ENCODE data around the gene PRDM16. TPM values are rescaled to one million over a fixed set of nuclear protein-coding genes. Genes with fewer than 3 reads are reported as not detected.

Gene PRDM16
- total RNA-seq, 1 experiment from 2014 or later, result 6.1 TPM

DNA sequence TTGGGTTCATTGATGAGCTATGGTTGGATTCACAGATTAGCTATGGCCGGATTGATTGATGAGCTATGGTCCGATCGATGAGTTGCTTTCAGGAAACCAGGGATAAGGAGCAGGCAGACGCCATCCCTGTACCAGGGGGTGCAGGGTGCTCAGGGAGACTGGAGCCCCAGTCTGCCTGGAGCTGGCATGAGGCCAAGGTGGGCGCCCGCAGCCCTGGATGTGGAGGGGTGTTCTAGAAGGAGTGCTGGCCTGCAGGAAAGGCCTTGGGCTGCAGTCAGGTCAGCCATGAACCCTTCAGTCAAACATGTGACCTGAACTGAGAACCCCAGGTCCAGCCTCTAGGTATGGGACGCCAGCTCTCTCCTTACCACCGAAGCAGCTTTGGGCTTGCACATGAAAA lies 212.7 kb downstream of the PRDM16 start:
- intact Hi-C loops (cut with micrococcal nuclease), result no loop called here
- Histone ChIP-seq H3K27me3 (ENCODE audit: insufficient read depth, low read length) (no peaks in the 10 kb centered on the region), H3K9me3 (ENCODE audit: control insufficient read depth in 1 of 2, insufficient read depth in 1 of 2, low read depth in 1 of 2, low read length in 2 of 2) (no peaks in the 10 kb centered on the region), H3K4me3 (replicated peaks in 1 of 2; ENCODE audit: low read depth in 1 of 2, low read length in 2 of 2) (no peak overlapping the region), H4K20me1 (ENCODE audit: insufficient read depth) (no peaks in the 10 kb centered on the region), H3K79me2 (ENCODE audit: insufficient read depth, low read length) (no peaks in the 10 kb centered on the region), H2AFZ (ENCODE audit: low read depth, low read length, poor library complexity, severe bottlenecking) (no peak overlapping the region), H3K9me2 (ENCODE audit: insufficient read depth) (no peaks in the 10 kb centered on the region), H3K27ac (ENCODE audit: low read depth, low read length) (no peak overlapping the region), H3K9ac (ENCODE audit: low read length) (no peak overlapping the region), H3K4me1 (ENCODE audit: control insufficient read depth in 1 of 2, insufficient read depth in 2 of 2, low read length in 2 of 2) (no peaks in the 10 kb centered on the region), H3K36me3 (ENCODE audit: control insufficient read depth in 1 of 2, insufficient read depth in 2 of 2, low read length in 2 of 2) (no peaks in the 10 kb centered on the region), H3K4me2 (ENCODE audit: low read length) (no peak overlapping the region)
- ChIA-PET CTCF (no interaction called here), RAD21 (ENCODE audit: low non-redundant PET in 1 of 2, low total read pairs in 2 of 2, uncharacterized antibody in 2 of 2, unreplicated experiment in 2 of 2) (no interaction called here), POLR2A (no interaction called here)
- BruUV-seq (replicated peaks), result no TSS peak
- ATAC-seq (no peak), DNase-seq (ENCODE audit: low read depth, low spot score) (no peak)
- TF ChIP-seq RAD21 (IDR thresholded peaks at IDR 0.05; ENCODE audit: low read depth) (no peak), ZBTB33 (IDR thresholded peaks at IDR 0.05; ENCODE audit: extremely low read depth, insufficient replicate concordance, low read length) (no peak), YY1 (IDR thresholded peaks at IDR 0.05; ENCODE audit: extremely low read depth, insufficient replicate concordance, low read depth, low read length) (no peak), TCF7L2 (IDR thresholded peaks at IDR 0.05; ENCODE audit: borderline replicate concordance, extremely low read depth, insufficient read depth, insufficient read length) (no peak), ZFX (IDR thresholded peaks at IDR 0.05) (no peak), FOSL1 (IDR thresholded peaks at IDR 0.05; ENCODE audit: low read depth) (no peak), ZNF274 (IDR thresholded peaks at IDR 0.05; ENCODE audit: low read depth, low read length) (no peak), EZH2phosphoT487 (IDR thresholded peaks at IDR 0.05; ENCODE audit: borderline replicate concordance) (no peak), POLR2A (IDR thresholded peaks at IDR 0.05; ENCODE audit: borderline replicate concordance, extremely low read depth, insufficient read depth, insufficient read length) (no peak)
- TF ChIP-seq, protein P1, sequence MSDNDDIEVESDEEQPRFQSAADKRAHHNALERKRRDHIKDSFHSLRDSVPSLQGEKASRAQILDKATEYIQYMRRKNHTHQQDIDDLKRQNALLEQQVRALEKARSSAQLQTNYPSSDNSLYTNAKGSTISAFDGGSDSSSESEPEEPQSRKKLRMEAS (IDR thresholded peaks at IDR 0.05), result no peak
